Stimulated activated CD4-positive, alpha-beta T cell treated with anti-CD3 and anti-CD28 coated beads, Interleukin-4, amount 100 ng/mL, for 1 hour (primary cell): ENCODE measurements around the gene EGLN3.
"Not testable (repeated sequence)": the region's sequence is repeated elsewhere in the genome, so short reads cannot be mapped to it uniquely, and the experiment has no call there.

Experiments used
- DNase-seq: peaks from one replicate; pipeline ENCODE4 v3.0.0-alpha.2; 2020

EGLN3 gene

GRCh38 chr14:33934043-33934750, 16.7 kb downstream of the EGLN3 start:
- DNase-seq = no peak

GRCh38 chr14:33933386-33933933, 17.4 kb downstream of the EGLN3 start:
- no peak for DNase-seq

- no peak for DNase-seq
These were observed 18.1 kb downstream of the EGLN3 start for GRCh38 chr14:33932576-33933345.

GRCh38 chr14:33932033-33932432, 18.8 kb downstream of the EGLN3 start:
- DNase-seq = no peak

GRCh38 chr14:33931461-33931860, 19.4 kb downstream of the EGLN3 start:
- DNase-seq = no peak

- no peak for DNase-seq
These were observed 20.4 kb downstream of the EGLN3 start for GRCh38 chr14:33930439-33930838.

- DNase-seq = no peak
These were observed 21.0 kb downstream of the EGLN3 start for GRCh38 chr14:33929799-33930408.

GRCh38 chr14:33928895-33929294, 22.0 kb downstream of the EGLN3 start:
- no peak for DNase-seq

GRCh38 chr14:33927944-33928343, 22.9 kb downstream of the EGLN3 start:
- no peak for DNase-seq

GRCh38 chr14:33926967-33927366, 23.9 kb downstream of the EGLN3 start:
- DNase-seq = not testable (repeated sequence)

- DNase-seq = no peak
These were observed 24.9 kb downstream of the EGLN3 start for GRCh38 chr14:33925946-33926345.

- no peak for DNase-seq
These were observed 25.6 kb downstream of the EGLN3 start for GRCh38 chr14:33925235-33925634.

GRCh38 chr14:33924566-33925100, 26.2 kb downstream of the EGLN3 start:
- DNase-seq = no peak

GRCh38 chr14:33922125-33922524, 28.7 kb downstream of the EGLN3 start:
- no peak for DNase-seq

- no peak for DNase-seq
These were observed 32.6 kb downstream of the EGLN3 start for GRCh38 chr14:33918256-33918655.

GRCh38 chr14:33917661-33918060, 33.2 kb downstream of the EGLN3 start:
- DNase-seq = no peak

GRCh38 chr14:33916663-33917565, 34.0 kb downstream of the EGLN3 start:
- no peak for DNase-seq

- no peak for DNase-seq
These were observed 35.2 kb downstream of the EGLN3 start for GRCh38 chr14:33915682-33916081.

- DNase-seq = no peak
These were observed 36.0 kb downstream of the EGLN3 start for GRCh38 chr14:33914676-33915516.

GRCh38 chr14:33911046-33911445, 39.8 kb downstream of the EGLN3 start:
- DNase-seq = no peak

- DNase-seq = no peak
These were observed 40.4 kb downstream of the EGLN3 start for GRCh38 chr14:33910435-33910834.
